Adrenal gland (tissue), 5 donors: Measurements from ENCODE around the gene CNTN5.

Experiments
- POLR2A ChIP-seq, 2 donors: fragments of 450-650 bp; IDR thresholded peaks; one replicate each; pipeline ENCODE4 v1.6.1; 2017; ENCODE audit warnings: antibody characterized with exemption in 2 of 2, mild to moderate bottlenecking in 2 of 2, moderate library complexity in 1 of 2
- TF ChIP-seq, protein P1 (sequence below), 6 experiments: fragments of 450-650 bp in 4 of 6; fragments of 200-600 bp in 2 of 6; sonication (generic) in 1 of 6; IDR thresholded peaks; 1 replicate in 5 of 6; 2 replicates in 1 of 6; pipeline versions ENCODE4 v1.5.1 to v1.8.0; 2016 to 2021; ENCODE audit warnings: antibody characterized with exemption in 6 of 6, mild to moderate bottlenecking in 2 of 6, moderate library complexity in 1 of 6
- donor health status: DM: no; HTN: no; CAD: no.

DNA sequence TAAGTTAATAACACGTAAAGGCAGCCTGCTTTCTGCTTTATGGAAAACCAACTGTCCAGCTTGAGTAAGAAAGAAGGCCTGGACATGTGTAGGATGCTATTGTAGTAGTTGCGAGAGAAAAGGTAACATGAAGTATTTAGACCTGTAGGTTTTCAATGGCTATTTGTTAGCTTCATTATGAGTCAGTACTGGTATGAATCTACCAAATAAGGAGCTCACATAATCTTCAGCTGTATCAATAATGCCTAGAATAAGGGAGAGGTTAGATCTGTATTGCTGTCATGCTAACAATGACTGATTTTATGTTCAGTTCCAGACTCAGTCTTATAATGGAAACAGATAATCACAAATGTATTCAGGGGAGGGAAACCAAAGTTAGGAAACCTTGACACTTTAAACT, 550.3 kb downstream of the CNTN5 start:
- TF ChIP-seq, protein P1, sequence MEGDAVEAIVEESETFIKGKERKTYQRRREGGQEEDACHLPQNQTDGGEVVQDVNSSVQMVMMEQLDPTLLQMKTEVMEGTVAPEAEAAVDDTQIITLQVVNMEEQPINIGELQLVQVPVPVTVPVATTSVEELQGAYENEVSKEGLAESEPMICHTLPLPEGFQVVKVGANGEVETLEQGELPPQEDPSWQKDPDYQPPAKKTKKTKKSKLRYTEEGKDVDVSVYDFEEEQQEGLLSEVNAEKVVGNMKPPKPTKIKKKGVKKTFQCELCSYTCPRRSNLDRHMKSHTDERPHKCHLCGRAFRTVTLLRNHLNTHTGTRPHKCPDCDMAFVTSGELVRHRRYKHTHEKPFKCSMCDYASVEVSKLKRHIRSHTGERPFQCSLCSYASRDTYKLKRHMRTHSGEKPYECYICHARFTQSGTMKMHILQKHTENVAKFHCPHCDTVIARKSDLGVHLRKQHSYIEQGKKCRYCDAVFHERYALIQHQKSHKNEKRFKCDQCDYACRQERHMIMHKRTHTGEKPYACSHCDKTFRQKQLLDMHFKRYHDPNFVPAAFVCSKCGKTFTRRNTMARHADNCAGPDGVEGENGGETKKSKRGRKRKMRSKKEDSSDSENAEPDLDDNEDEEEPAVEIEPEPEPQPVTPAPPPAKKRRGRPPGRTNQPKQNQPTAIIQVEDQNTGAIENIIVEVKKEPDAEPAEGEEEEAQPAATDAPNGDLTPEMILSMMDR (IDR thresholded peaks at IDR 0.05) = no peak
- TF ChIP-seq POLR2A (IDR thresholded peaks at IDR 0.05) = no peak
